GM08714 (cell line): ENCODE results near the gene TBCB.
A peak's percentile ranks its signal among the peaks of the same experiment; 100 is the strongest.

Experiments used
- H3K4me3 ChIP-seq: fragments of 200-500 bp; sonication (Bioruptor generic); 2 replicates; pipeline ENCODE4 v1.5.1; 2014; ENCODE audit warnings: mild to moderate bottlenecking, low read length, inconsistent platforms
- ZNF274 ChIP-seq: IDR thresholded peaks from 2 replicates; pipeline ENCODE4 v1.6.1; 2012; ENCODE audit warnings: mild to moderate bottlenecking, low read depth, low read length

The TBCB gene

DNA sequence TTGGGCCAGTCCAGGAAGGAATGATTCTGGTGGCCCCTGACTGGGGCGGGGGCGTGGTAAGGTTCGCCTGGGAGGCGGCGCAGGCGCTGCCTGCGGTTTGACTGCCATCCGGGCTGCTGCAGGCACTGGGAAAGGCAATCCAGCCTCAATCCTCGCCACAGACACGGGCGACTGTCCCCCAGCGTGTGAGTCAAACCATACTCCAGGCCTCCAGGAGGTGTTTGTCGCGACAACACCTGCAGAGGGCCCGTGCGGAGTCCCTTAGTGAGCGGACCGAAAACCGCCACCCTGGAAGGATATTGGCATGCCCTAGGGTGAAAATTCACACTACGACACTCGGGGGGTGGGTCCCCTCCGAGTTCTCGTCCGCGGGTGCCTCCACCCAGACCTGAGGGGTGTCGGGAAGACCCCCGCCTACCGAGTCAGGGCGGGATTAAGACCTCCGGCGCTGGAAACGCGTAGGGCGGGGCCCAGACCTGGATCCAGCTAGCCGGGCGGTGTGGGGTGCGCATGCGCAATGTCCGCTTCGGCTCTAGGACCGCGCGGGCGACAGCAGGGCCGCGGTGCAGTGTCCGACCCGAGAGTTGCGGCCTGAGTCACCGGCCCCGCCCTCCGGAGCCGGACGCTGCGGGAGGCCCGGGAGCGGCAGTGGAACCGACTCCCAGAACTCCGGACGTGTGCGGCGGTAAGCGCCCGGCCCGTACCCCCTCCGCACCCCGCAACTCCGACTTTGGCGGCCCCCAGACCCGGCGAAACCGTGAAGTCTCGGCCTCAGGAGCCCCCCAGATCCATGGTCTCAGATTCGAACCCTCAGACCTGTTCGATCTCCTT lies 24.4 kb downstream of the TBCB start, which contains the start of gene CAPNS1:
Gene CAPNS1, plus strand, starts transcription at position 594 of the 831 bp plus-strand sequence. CDS start 946 bp downstream, outside the sequence.
- no peak for TF ChIP-seq ZNF274

DNA sequence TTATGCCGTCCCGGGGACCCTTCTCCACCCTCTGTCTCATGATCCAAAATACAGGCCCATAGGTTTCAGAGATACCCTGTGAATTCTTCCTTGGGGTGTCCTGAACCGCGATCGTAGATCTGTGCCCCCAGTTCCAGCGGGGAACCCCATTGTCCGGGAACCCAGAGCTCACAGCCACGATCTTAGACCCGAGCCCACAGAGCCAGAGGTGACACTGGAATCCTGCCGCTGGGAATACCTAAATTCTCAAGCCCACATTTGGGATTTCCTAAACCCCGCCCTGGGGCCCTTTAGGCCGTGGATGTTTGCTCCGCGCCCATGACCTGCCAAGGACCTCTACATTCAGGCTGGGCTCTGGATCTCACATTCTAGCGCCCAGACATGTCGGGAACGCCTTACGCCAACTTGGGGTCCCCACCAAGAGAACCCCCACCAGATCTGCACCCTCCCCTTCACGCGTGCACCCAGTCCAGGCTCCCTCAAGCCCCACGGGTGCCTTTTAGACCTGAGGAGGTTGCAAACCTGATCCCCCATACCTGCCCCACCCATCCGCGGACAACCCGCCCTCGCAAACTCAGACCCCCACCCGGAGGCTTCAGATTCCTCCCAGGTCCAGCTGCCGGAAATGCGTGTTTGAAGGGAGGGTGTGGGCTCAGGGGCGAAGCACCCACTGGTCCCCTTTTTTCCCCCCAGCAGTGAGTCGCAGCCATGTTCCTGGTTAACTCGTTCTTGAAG lies 25.2 kb downstream of the TBCB start:
- no peak for TF ChIP-seq ZNF274
- H3K4me3 ChIP-seq, result peak overlapping the region; percentile 89

More for the DNA sequence above, 24.4 kb downstream of the TBCB start, which contains the start of gene CAPNS1:
- H3K4me3 ChIP-seq, result peak within 1 kb of the TSS; percentile 89

DNA sequence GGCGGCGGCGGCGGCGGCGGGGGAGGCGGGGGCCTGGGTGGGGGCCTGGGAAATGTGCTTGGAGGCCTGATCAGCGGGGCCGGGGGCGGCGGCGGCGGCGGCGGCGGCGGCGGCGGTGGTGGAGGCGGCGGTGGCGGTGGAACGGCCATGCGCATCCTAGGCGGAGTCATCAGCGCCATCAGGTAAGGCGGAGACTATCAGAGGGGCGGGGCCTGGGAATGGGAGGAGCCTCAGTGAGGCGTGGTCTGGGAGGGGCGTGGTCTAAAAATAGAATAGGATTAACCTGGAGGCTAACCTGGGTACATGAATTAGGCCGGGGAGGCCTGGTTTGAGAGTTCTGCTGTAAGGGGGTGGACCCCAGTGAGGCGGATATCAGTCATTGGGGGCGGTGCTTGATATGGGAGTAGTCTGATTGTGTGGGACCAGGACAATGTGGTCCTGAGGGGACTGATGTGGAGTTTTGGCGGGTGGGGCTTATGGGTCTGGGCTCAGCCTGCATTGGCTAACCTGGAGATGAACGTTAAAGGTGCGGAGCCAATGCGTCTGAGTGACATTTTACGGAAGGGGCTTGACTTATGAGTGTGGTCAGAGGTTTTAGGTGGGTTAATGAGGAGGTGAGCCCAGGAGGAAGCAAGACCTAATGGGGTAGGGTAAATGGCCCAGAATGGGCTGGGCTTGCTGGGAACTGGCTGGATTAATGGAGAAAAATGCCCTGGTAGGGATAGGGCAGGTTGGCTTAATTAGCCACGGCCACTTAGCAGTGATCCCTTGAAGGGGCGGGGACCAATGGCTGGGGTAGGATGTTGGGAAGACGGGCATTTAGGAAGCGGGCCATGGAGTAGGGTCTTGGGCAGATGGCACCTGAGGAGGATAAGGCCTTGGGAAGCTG lies 26.0 kb downstream of the TBCB start:
- peak overlapping the region; percentile 89 for H3K4me3 ChIP-seq
- TF ChIP-seq ZNF274, result no peak

DNA sequence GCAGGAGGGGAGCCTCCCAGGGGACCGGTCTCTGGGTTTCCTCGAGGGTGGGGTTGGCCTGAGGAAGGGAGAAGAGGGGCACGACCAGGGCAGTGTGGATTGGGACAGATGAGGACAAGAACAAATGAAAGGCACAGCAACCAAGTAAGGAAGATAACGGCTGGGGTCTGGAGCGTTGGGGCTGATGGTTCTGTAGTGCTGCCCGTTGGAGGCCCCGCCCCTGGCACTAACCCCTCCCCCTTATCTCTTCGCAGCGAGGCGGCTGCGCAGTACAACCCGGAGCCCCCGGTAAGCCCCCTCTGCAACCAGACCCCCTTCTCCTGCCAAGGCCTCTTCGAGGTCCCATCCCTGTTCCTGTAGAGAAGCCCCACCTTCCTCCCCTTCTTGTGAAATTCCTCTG lies 26.8 kb downstream of the TBCB start:
- TF ChIP-seq ZNF274, result no peak
- no peak overlapping the region for H3K4me3 ChIP-seq

DNA sequence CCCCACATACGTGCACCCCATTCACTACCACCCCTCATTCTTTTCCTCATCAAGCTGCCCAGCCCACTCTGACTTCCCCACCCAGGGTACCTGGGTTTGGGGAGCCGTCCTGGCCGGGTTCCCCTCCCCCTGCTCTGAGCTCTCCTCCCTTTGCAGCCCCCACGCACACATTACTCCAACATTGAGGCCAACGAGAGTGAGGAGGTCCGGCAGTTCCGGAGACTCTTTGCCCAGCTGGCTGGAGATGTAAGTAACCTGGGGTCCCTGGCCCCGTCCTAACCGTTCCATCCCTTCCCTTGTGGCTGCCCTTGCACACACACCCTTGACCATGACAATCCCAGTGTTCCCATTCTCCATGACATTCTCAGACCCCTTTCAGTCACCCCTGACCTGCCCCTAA lies 27.2 kb downstream of the TBCB start:
- TF ChIP-seq ZNF274, result no peak
- H3K4me3 ChIP-seq, result no peak overlapping the region

DNA sequence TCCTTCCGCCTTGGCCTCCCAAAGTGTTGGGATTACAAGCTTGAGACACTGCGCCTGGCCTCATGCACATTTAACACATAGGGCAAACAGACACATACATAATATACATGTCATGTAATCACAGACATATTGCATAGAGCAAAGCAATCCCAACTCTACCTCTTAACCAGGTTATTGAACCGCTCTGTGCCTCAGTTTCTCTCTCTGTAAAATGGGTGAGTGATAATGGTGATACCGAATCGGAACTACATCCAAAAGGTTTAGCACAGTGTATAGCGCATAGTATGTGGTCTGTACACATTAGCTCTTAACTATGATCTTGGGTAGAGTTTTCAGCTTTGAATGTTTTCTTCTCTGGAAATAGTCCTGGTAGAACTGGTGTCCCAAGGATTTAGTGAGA lies 29.4 kb downstream of the TBCB start:
- H3K4me3 ChIP-seq, result no peak overlapping the region
- no peak for TF ChIP-seq ZNF274

DNA sequence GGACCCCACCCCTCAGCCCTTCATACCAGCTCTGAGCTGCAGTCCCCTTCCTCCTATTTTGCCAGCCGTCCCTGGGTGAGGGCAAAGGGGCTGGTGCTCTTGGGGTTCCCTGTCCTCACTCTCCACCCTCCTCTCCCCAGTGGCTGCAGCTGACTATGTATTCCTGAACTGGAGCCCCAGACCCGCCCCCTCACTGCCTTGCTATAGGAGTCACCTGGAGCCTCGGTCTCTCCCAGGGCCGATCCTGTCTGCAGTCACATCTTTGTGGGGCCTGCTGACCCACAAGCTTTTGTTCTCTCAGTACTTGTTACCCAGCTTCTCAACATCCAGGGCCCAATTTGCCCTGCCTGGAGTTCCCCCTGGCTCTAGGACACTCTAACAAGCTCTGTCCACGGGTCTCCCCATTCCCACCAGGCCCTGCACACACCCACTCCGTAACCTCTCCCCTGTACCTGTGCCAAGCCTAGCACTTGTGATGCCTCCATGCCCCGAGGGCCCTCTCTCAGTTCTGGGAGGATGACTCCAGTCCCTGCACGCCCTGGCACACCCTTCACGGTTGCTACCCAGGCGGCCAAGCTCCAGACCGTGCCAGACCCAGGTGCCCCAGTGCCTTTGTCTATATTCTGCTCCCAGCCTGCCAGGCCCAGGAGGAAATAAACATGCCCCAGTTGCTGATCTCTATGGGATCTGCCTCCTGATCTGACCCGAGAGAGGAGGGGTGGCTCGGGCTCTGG lies 34.6 kb downstream of the TBCB start:
- no peak for TF ChIP-seq ZNF274
- no peak overlapping the region for H3K4me3 ChIP-seq

DNA sequence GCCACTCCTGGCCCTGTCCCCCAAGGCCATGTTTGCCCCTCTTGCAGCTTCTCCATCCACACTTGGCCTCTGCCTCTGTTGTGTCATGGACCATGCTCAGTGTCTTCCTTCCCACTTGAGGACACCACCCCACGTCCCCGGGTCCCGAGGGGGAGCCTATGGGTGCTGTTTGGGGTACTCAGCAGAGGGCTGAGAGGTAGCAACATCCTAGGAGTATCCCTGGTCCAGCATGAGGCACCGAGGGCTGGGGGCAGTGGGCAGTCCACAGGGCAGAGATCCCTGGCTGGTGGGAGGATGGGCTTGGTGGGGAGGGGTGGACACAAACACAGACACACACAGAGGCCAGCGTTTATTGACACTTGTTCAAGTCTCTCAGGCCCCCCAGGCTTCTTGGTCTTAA lies 35.3 kb downstream of the TBCB start:
- no peak overlapping the region for H3K4me3 ChIP-seq
- TF ChIP-seq ZNF274, result no peak

DNA sequence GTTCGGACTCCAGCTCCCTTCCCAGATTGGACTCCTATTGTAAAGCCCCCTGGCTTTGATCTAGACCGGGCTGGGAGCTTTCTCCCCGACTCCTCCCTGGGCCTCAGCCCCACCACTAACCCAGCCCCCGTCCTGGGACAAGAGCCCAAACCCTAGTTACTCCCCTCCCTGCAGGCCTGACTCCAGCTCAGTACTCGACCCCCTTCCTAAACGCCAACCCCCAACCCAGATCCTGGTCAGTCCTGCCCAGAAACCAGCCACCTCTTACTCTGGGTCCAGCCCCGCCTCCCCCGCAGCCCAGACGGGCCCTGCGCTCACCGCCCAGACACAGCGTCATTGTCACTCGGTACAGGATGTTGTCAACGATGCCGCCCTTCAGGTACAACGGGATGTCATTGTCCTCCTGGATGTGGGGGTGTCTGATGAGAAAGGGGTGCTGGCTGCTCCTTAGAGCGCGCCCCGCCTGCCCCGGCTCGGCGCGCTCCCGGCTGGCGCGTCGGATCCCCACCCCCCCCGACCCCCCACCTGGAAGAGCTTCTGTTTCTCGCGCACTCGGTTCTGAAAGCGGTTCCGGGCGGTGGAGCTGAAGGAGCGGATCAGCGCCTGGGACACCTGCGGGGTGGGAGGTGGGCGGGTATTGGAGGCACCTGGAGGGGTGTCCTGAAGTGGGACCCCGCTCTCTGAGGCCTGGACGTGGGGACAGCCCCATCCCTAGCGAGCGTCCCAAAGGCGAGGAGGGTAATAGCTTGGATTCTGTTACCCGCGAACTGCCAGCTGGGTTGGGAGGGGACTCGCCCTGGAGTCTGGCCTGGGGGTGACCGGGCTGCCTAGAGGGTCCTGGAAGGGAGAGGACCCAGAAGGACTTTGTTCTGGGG lies 36.1 kb downstream of the TBCB start:
- TF ChIP-seq ZNF274, result no peak

DNA sequence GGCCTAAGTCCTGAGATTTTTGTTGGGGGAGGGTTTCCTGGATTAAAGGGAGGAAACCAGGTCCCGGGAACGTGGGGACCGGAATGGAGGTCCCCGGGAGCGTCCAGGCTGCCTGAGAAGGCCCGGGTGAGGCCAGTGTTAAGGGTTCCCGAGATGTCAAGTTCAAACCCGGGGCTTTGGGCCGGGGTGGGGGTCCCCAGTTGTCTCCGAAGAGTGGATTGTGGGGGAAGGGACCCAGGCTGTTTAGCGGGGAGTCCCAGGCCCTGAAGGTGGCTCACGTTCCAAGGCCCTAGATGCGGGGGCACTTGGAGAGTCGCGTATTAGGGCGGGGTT lies 36.7 kb downstream of the TBCB start:
- no peak overlapping the region for H3K4me3 ChIP-seq
- no peak for TF ChIP-seq ZNF274

More for the DNA sequence above, 36.1 kb downstream of the TBCB start:
- no peak overlapping the region for H3K4me3 ChIP-seq

DNA sequence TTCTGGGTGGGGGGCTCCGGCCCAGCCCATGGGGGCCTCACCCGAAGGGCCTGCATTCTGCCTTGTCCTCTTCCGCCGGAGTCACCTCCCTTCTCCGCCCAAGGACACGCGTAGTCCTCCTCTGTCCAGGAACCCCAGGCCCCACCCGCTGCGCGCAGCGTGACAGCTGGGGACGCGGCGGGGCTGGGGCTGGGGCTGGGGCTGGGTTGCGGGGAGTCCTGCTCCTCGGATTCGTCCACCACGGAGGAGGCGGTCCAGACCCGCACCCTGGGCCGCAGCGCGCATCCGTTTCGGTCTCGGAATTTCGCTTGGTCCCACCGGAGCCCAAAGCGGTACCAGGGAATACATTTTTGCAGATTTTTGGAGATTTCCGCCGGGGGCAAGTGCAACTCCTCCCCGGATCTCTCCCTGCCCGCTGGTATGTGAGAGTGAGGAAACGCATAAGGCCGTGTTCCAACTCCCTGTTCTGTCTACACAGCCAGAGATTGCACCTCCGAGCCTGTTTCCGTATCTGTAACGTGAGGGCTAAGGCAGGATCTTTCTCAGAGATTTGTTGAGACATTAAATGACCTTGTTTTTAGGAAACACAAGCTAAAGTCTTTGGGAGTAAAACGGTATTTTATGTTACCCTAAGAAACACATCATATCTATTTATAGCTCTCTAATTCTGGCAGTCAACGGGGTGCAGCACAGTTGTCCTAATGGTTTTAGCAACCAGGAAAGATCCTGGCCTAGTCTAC lies 37.3 kb downstream of the TBCB start, which contains the start of gene COX7A1:
Gene COX7A1, minus strand, starts transcription at position 96 of the 740 bp plus-strand sequence. Its CDS starts 40 bp downstream, at position 56.
- no peak within 1 kb of the TSS for H3K4me3 ChIP-seq
- TF ChIP-seq ZNF274, result no peak

DNA sequence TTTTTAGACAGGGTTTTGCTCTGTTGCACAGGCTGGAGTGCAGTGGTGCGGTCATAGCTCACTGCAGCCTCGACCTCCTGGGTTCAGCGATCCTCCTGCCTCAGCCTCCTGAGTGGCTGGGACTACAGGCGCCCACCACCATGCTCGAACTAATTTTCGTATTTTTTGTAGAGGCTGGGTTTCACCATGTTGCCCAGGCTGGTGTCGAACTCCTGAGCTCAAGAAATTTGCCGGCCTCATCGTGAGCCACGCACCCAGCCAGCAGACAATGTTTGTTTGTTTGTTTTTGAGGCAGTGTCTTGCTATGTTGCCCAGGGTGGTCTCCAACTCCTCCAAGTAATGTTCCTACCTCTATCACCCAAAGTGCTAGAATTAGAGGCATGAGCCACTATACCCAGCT lies 37.9 kb downstream of the TBCB start:
- no peak for TF ChIP-seq ZNF274
- H3K4me3 ChIP-seq, result no peak overlapping the region
